AG09309 (cell line): ENCODE data around the gene STK32C.

ENCODE experiments used
- DNase-seq: peaks from one replicate; pipeline ENCODE4 v3.0.0-alpha.2; 2010; ENCODE audit warnings: low read depth
- H3K4me3 ChIP-seq: 2 replicates; pipeline ENCODE4 v1.5.1; 2011; ENCODE audit warnings: mild to moderate bottlenecking, low read depth, low read length, moderate library complexity; ENCODE audit not compliant: control insufficient read depth
- CTCF ChIP-seq: IDR thresholded peaks from 2 replicates; pipeline ENCODE4 v1.5.1; 2011; ENCODE audit warnings: mild to moderate bottlenecking, low read depth, low read length, inconsistent platforms; ENCODE audit not compliant: insufficient read depth, control insufficient read depth; ENCODE audit errors: missing control alignments

Gene STK32C

GRCh38 chr10:132276179-132276675 is 31.5 kb downstream of the STK32C start:
- DNase-seq = no peak
- H3K4me3 ChIP-seq = no peak overlapping the region
- no peak for TF ChIP-seq CTCF

- TF ChIP-seq CTCF = no peak
- DNase-seq = no peak
- H3K4me3 ChIP-seq = no peak overlapping the region
Observed at GRCh38 chr10:132275426-132276178, 32.1 kb downstream of the STK32C start.

- H3K4me3 ChIP-seq = no peak overlapping the region
- no peak for DNase-seq
- TF ChIP-seq CTCF = no peak
Observed at GRCh38 chr10:132274986-132275385, 32.8 kb downstream of the STK32C start.

- no peak for TF ChIP-seq CTCF
Observed at GRCh38 chr10:132274581-132274980, 33.2 kb downstream of the STK32C start.

GRCh38 chr10:132273966-132274365 is 33.8 kb downstream of the STK32C start:
- TF ChIP-seq CTCF = no peak
- H3K4me3 ChIP-seq = no peak overlapping the region
- no peak for DNase-seq

More at GRCh38 chr10:132274581-132274980, 33.2 kb downstream of the STK32C start:
- H3K4me3 ChIP-seq = no peak overlapping the region
- DNase-seq = no peak

- DNase-seq = no peak
- no peak overlapping the region for H3K4me3 ChIP-seq
- TF ChIP-seq CTCF = no peak
Observed at GRCh38 chr10:132273304-132273944, 34.3 kb downstream of the STK32C start.
